ENCODE data around the gene GGA1.

GRCh38 chr22:37627121-37627520, 18.5 kb downstream of the GGA1 start:
- no peak for TF ChIP-seq POLR2AphosphoS5 (IDR thresholded peaks at IDR 0.05)
- TF ChIP-seq, protein P1, sequence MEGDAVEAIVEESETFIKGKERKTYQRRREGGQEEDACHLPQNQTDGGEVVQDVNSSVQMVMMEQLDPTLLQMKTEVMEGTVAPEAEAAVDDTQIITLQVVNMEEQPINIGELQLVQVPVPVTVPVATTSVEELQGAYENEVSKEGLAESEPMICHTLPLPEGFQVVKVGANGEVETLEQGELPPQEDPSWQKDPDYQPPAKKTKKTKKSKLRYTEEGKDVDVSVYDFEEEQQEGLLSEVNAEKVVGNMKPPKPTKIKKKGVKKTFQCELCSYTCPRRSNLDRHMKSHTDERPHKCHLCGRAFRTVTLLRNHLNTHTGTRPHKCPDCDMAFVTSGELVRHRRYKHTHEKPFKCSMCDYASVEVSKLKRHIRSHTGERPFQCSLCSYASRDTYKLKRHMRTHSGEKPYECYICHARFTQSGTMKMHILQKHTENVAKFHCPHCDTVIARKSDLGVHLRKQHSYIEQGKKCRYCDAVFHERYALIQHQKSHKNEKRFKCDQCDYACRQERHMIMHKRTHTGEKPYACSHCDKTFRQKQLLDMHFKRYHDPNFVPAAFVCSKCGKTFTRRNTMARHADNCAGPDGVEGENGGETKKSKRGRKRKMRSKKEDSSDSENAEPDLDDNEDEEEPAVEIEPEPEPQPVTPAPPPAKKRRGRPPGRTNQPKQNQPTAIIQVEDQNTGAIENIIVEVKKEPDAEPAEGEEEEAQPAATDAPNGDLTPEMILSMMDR (IDR thresholded peaks at IDR 0.05 in 8 of 11, conservative IDR thresholded peaks at IDR 0.05 in 3 of 11): no peak

Measured in spleen (tissue), 7 donors.